Skeletal muscle tissue (tissue), 4 donors: ENCODE results near the gene MAP3K2. TPM values are rescaled to one million over a fixed set of nuclear protein-coding genes. Genes with fewer than 3 reads are reported as not detected.

Experiments used
- H3K27ac ChIP-seq: one replicate; pipeline ENCODE4 v1.7.0; 2013; ENCODE audit warnings: mild to moderate bottlenecking, low read depth, low read length, inconsistent platforms
- H3K27me3 ChIP-seq, 3 donors: one replicate each; pipeline ENCODE4 v1.7.0; 2013; ENCODE audit warnings: low read length in 3 of 3; ENCODE audit not compliant: control insufficient read depth in 3 of 3, insufficient read depth in 3 of 3
- H3K36me3 ChIP-seq, 3 donors: one replicate each; pipeline ENCODE4 v1.7.0; 2013; ENCODE audit warnings: low read length in 3 of 3; ENCODE audit not compliant: control insufficient read depth in 3 of 3, insufficient read depth in 3 of 3
- H3K4me1 ChIP-seq, 3 donors: one replicate each; pipeline ENCODE4 v1.7.0; 2013; ENCODE audit warnings: low read length in 3 of 3, mild to moderate bottlenecking in 3 of 3; ENCODE audit not compliant: control insufficient read depth in 3 of 3, insufficient read depth in 3 of 3
- H3K4me3 ChIP-seq, 3 donors: one replicate each; pipeline ENCODE4 v1.7.0; 2013; ENCODE audit warnings: low read length in 3 of 3
- H3K9ac ChIP-seq, 3 donors: one replicate each; pipeline ENCODE4 v1.7.0; 2013; ENCODE audit warnings: low read length in 3 of 3, mild to moderate bottlenecking in 3 of 3, moderate library complexity in 2 of 3, low read depth in 1 of 3
- H3K9me3 ChIP-seq, 3 donors: one replicate each; pipeline ENCODE4 v1.7.0; 2013; ENCODE audit warnings: low read length in 3 of 3; ENCODE audit not compliant: control insufficient read depth in 3 of 3
- total RNA-seq: library from RNA; depleted of rRNA; stranded (reverse); fragments of >200 nt; gene quantifications from one replicate; pipeline ENCODE4 v1.2.3, GENCODE V29; 2014
- donor health status: Osteomylitis.

Gene MAP3K2
- total RNA-seq, 1 donor from 2014 or later: 21.9 TPM

GRCh38 chr2:127381762-127382161, 6.0 kb downstream of the MAP3K2 start:
- no peak overlapping the region for H3K27ac ChIP-seq
- H3K4me3 ChIP-seq: no peak overlapping the region
- H3K4me1 ChIP-seq: peaks cover 16 to 33% (median 26%) of the 10 kb centered on the region in 3 donors

GRCh38 chr2:127379712-127380355, 7.9 kb downstream of the MAP3K2 start:
- Histone ChIP-seq H3K36me3 (no peaks in the 10 kb centered on the region), H3K4me1 (peaks cover 16 to 19% (median 19%) of the 10 kb centered on the region in 3 donors), H3K9ac (no peak overlapping the region), H3K27me3 (no peaks in the 10 kb centered on the region), H3K27ac (no peak overlapping the region), H3K4me3 (no peak overlapping the region), H3K9me3 (no peaks in the 10 kb centered on the region)

More at GRCh38 chr2:127381762-127382161, 6.0 kb downstream of the MAP3K2 start:
- H3K27me3 ChIP-seq: no peaks in the 10 kb centered on the region
- no peaks in the 10 kb centered on the region for H3K36me3 ChIP-seq
- H3K9ac ChIP-seq: no peak overlapping the region
- no peaks in the 10 kb centered on the region for H3K9me3 ChIP-seq

DNA sequence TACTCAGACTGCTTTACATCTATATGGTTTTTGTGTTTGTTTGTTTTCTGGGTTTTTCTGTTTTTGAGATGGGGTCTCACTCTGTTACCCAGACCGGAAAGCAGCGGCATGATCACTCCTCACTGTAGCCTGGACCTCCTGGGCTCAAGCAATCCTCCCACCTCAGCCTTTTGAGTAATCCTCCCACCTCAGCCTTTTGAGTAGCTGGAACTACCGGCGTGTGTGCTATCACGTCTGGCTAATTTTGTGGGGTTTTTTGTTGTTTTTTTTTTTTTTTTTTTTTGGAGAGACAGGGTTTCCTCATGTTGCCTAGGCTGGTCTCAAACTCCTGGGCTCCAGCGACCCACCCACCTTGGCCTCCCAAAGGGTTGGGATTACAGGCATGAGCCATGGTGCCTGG, 9.1 kb downstream of the MAP3K2 start:
- Histone ChIP-seq H3K4me1 (peaks cover 12 to 19% (median 16%) of the 10 kb centered on the region in 3 donors), H3K36me3 (no peaks in the 10 kb centered on the region), H3K27me3 (no peaks in the 10 kb centered on the region), H3K4me3 (no peak overlapping the region), H3K9me3 (no peaks in the 10 kb centered on the region), H3K27ac (no peak overlapping the region), H3K9ac (no peak overlapping the region)

GRCh38 chr2:127377262-127377661, 10.5 kb downstream of the MAP3K2 start:
- Histone ChIP-seq H3K36me3 (no peaks in the 10 kb centered on the region), H3K4me1 (peaks cover 3 to 6% (median 5%) of the 10 kb centered on the region in 3 donors), H3K9me3 (no peaks in the 10 kb centered on the region), H3K27me3 (no peaks in the 10 kb centered on the region), H3K9ac (no peak overlapping the region), H3K4me3 (no peak overlapping the region), H3K27ac (no peak overlapping the region)

GRCh38 chr2:127376257-127376656, 11.5 kb downstream of the MAP3K2 start:
- Histone ChIP-seq H3K36me3 (no peaks in the 10 kb centered on the region), H3K4me1 (peaks cover 5 to 8% (median 5%) of the 10 kb centered on the region in 3 donors), H3K4me3 (no peak overlapping the region), H3K27me3 (no peaks in the 10 kb centered on the region), H3K27ac (no peak overlapping the region), H3K9ac (no peak overlapping the region), H3K9me3 (no peaks in the 10 kb centered on the region)

- H3K9ac ChIP-seq: no peak overlapping the region
- H3K27ac ChIP-seq: no peak overlapping the region
- H3K9me3 ChIP-seq: no peaks in the 10 kb centered on the region
- no peak overlapping the region for H3K4me3 ChIP-seq
- no peaks in the 10 kb centered on the region for H3K27me3 ChIP-seq
- H3K36me3 ChIP-seq: no peaks in the 10 kb centered on the region
- peaks cover 6 to 13% (median 10%) of the 10 kb centered on the region in 3 donors for H3K4me1 ChIP-seq
These were observed 14.3 kb downstream of the MAP3K2 start for GRCh38 chr2:127373362-127374083.

GRCh38 chr2:127371037-127371436, 16.7 kb downstream of the MAP3K2 start:
- Histone ChIP-seq H3K36me3 (no peaks in the 10 kb centered on the region), H3K27me3 (no peaks in the 10 kb centered on the region), H3K9me3 (no peaks in the 10 kb centered on the region), H3K27ac (no peak overlapping the region), H3K9ac (no peak overlapping the region), H3K4me3 (no peak overlapping the region), H3K4me1 (peaks cover 6 to 13% (median 10%) of the 10 kb centered on the region in 3 donors)

DNA sequence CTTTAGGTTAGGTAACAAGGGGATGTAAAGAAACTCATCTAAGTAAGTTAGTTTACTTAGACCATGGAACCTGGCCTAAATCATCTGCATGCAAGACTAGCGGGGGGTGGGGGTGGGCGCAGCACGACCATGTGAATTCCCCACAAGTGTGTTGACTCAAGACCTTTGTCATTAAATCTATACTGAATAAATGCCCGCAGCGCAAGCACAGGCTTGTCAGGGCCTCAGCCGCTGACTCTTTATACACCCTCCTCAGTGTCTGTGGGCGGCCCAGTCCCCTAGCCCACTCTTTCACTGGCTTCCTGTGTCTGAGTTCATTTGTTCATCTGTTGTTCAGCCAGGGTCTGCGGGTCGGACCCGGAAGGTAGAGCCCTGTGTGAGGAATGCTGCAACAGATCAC, 17.8 kb downstream of the MAP3K2 start:
- H3K27ac ChIP-seq: no peak overlapping the region
- H3K9ac ChIP-seq: no peak overlapping the region
- H3K36me3 ChIP-seq: no peaks in the 10 kb centered on the region
- H3K9me3 ChIP-seq: no peaks in the 10 kb centered on the region
- no peaks in the 10 kb centered on the region for H3K27me3 ChIP-seq
- no peak overlapping the region for H3K4me3 ChIP-seq
- H3K4me1 ChIP-seq: peaks cover 14 to 20% (median 17%) of the 10 kb centered on the region in 3 donors

- H3K9me3 ChIP-seq: no peaks in the 10 kb centered on the region
- no peak overlapping the region for H3K27ac ChIP-seq
- no peak overlapping the region for H3K4me3 ChIP-seq
- no peaks in the 10 kb centered on the region for H3K36me3 ChIP-seq
- peaks cover 9 to 16% (median 15%) of the 10 kb centered on the region in 3 donors for H3K4me1 ChIP-seq
- H3K9ac ChIP-seq: no peak overlapping the region
- no peaks in the 10 kb centered on the region for H3K27me3 ChIP-seq
These were observed 22.5 kb downstream of the MAP3K2 start for GRCh38 chr2:127365211-127365643.

- no peak overlapping the region for H3K27ac ChIP-seq
- H3K9ac ChIP-seq: no peak overlapping the region
- no peaks in the 10 kb centered on the region for H3K36me3 ChIP-seq
- no peaks in the 10 kb centered on the region for H3K27me3 ChIP-seq
- H3K4me3 ChIP-seq: no peak overlapping the region
- peaks cover 9 to 21% (median 15%) of the 10 kb centered on the region in 3 donors for H3K4me1 ChIP-seq
- no peaks in the 10 kb centered on the region for H3K9me3 ChIP-seq
These were observed 24.8 kb downstream of the MAP3K2 start for GRCh38 chr2:127362971-127363370.
